Nephron progenitor cell (in vitro differentiated cells): Measurements from ENCODE around the gene CNP.

ENCODE experiments used
- DNase-seq: peaks from one replicate; pipeline ENCODE4 v3.0.0; 2021
- H3K27ac Mint-ChIP-seq: 2 replicates; pipeline ENCODE4 v1.8.0; 2021; ENCODE audit warnings: mild to moderate bottlenecking, moderate library complexity, mixed read lengths
- H3K27me3 Mint-ChIP-seq: 2 replicates; pipeline ENCODE4 v1.8.0; 2021; ENCODE audit warnings: mild to moderate bottlenecking, low read depth, mixed read lengths; ENCODE audit not compliant: poor library complexity
- H3K36me3 Mint-ChIP-seq: 2 replicates; pipeline ENCODE4 v1.8.0; 2021; ENCODE audit warnings: low read depth, mixed read lengths
- H3K4me1 Mint-ChIP-seq: 2 replicates; pipeline ENCODE4 v1.8.0; 2021; ENCODE audit warnings: mixed read lengths
- H3K4me3 Mint-ChIP-seq: 2 replicates; pipeline ENCODE4 v1.8.0; 2021; ENCODE audit warnings: mild to moderate bottlenecking, moderate library complexity, mixed read lengths
- H3K9me3 Mint-ChIP-seq: 2 replicates; pipeline ENCODE4 v1.8.0; 2021; ENCODE audit warnings: mild to moderate bottlenecking, moderate library complexity, mixed read lengths
- TF ChIP-seq, protein P1 (sequence below): fragments of 200-600 bp; sonication (generic); IDR thresholded peaks from 2 replicates; pipeline ENCODE4 v1.5.0; 2021; ENCODE audit warnings: antibody characterized with exemption

The CNP gene

DNA sequence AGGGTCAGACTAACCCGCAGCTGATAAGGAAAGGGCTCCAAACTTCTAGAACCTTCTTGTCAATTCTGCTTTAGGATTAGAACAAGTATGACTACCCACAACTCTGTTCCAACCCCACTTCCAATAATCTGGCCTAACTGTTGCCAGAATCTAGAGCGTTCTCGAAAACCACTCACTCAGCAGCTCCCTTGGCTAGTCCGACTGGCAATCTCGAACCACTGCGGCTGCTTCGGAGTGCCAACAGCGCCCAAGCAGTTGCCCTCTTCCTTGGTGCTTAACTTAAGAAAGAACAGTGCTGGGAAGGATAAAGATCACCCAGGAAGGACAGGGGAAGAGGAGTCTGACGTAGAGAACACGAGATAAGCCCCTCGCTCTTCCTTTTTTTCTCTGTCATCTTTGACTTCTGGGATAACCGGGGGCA, 49.8 kb downstream of the CNP start:
- TF ChIP-seq, protein P1, sequence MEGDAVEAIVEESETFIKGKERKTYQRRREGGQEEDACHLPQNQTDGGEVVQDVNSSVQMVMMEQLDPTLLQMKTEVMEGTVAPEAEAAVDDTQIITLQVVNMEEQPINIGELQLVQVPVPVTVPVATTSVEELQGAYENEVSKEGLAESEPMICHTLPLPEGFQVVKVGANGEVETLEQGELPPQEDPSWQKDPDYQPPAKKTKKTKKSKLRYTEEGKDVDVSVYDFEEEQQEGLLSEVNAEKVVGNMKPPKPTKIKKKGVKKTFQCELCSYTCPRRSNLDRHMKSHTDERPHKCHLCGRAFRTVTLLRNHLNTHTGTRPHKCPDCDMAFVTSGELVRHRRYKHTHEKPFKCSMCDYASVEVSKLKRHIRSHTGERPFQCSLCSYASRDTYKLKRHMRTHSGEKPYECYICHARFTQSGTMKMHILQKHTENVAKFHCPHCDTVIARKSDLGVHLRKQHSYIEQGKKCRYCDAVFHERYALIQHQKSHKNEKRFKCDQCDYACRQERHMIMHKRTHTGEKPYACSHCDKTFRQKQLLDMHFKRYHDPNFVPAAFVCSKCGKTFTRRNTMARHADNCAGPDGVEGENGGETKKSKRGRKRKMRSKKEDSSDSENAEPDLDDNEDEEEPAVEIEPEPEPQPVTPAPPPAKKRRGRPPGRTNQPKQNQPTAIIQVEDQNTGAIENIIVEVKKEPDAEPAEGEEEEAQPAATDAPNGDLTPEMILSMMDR, result no peak
- peaks cover 3% of the 10 kb centered on the region for H3K27me3 Mint-ChIP-seq
- H3K27ac Mint-ChIP-seq, result peak overlapping the region; percentile 99
- peaks cover 18% of the 10 kb centered on the region for H3K36me3 Mint-ChIP-seq
- peak overlapping the region; percentile 99 for H3K4me3 Mint-ChIP-seq
- H3K4me1 Mint-ChIP-seq, result peaks cover 58% of the 10 kb centered on the region
- DNase-seq, result no peak
- no peaks in the 10 kb centered on the region for H3K9me3 Mint-ChIP-seq

DNA sequence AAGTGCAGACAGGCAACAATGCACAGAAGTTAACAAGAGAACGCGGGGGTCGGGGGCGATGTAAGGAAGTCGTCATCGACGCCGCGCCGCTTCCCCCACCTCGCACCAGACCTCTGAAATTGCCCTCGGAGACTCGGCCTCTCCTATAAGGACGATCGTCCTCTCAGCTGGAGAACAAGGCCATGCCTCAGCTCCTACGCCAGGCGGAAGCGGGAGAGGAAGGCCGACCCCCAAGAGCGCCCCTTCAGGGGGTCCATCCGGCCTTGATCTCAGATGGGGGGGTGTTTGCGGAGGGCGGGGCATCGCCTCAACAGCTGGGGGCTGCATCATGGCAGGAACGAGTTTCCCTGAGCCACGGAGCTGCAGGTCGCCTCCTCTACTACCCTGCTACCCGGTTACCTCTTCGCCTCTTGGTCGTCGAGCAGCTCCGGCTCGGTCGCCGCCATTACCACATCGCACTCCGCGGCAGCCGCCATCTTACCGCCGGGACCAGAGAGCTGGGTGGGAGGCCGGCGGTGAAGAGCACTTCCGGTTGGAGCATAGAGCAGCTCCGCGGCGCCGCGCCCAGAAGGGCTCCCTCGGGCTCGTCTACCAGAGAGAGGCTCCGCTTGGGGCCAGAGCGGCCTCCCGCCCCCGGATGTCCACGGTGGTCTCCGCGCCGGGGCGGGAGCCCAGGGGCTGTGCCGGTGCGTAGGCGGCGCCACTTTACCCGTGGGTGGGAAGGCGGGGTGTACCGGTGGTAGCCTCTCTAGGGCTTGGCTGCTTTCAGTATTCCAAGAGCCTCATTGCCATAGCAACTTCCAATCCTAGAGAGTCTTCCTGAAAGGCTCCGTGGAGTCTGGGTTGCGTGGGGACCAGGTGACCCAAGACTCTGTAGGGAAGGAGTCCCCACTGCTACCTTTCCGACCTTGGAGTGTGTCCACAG, 50.6 kb downstream of the CNP start, which contains the start of gene DNAJC7:
TSS of gene DNAJC7 (minus strand) at position 499 of the 925 bp plus-strand sequence. CDS start at position 476, 23 bp downstream.
- Mint-ChIP-seq H3K27me3 (peaks cover 3% of the 10 kb centered on the region), H3K4me1 (peaks cover 63% of the 10 kb centered on the region), H3K36me3 (peaks cover 18% of the 10 kb centered on the region), H3K27ac (peak within 1 kb of the TSS; percentile 99), H3K9me3 (no peaks in the 10 kb centered on the region), H3K4me3 (peak within 1 kb of the TSS; percentile 99)
- TF ChIP-seq, protein P1, result no peak
- DNase-seq, result peak; percentile 88

DNA sequence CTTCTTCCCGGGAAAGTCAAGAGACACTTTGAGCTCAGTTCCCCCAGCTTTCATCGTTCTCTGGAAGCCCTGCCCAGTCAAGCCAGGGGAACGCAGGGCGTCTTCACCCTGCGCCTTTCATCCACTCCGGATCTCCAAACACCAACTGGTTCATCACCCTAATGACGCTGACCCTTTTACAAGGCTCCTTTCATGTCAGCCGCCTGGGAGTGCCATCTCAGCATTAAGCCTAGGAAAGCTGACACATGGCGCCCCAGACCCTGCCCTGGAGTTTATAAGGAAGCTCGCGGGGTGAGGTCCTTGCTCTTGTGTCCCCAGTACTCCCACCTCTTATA, 51.2 kb downstream of the CNP start:
- H3K4me1 Mint-ChIP-seq, result peaks cover 66% of the 10 kb centered on the region
- peak; percentile 35 for DNase-seq
- peak overlapping the region; percentile 99 for H3K4me3 Mint-ChIP-seq
- no peaks in the 10 kb centered on the region for H3K9me3 Mint-ChIP-seq
- TF ChIP-seq, protein P1, result no peak
- H3K27ac Mint-ChIP-seq, result peak overlapping the region; percentile 99
- H3K36me3 Mint-ChIP-seq, result peaks cover 22% of the 10 kb centered on the region
- H3K27me3 Mint-ChIP-seq, result peaks cover 3% of the 10 kb centered on the region

DNA sequence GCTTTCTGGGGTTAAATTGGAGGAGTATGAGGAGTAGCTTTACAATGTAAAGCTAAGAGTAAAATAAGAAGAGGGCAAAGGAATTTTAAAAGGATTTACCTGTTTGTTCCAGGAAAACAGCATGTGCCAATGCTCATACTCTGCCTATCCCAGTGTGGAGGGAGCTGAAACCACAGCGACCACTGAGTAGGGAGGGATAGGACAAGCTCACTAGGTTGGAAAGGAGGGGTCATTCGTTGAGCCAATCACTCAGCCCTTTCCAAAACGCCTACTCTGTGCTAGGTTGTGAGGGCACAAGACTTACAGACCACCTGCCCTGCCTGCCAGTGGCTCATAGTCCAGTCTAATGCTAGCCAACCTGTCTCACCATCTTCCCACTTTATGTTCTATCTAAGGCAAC, 51.7 kb downstream of the CNP start:
- peak overlapping the region; percentile 99 for H3K27ac Mint-ChIP-seq
- H3K9me3 Mint-ChIP-seq, result no peaks in the 10 kb centered on the region
- H3K27me3 Mint-ChIP-seq, result peaks cover 2% of the 10 kb centered on the region
- DNase-seq, result no peak
- H3K4me1 Mint-ChIP-seq, result peaks cover 61% of the 10 kb centered on the region
- H3K36me3 Mint-ChIP-seq, result peaks cover 18% of the 10 kb centered on the region
- TF ChIP-seq, protein P1, result no peak
- H3K4me3 Mint-ChIP-seq, result peak overlapping the region; percentile 99

DNA sequence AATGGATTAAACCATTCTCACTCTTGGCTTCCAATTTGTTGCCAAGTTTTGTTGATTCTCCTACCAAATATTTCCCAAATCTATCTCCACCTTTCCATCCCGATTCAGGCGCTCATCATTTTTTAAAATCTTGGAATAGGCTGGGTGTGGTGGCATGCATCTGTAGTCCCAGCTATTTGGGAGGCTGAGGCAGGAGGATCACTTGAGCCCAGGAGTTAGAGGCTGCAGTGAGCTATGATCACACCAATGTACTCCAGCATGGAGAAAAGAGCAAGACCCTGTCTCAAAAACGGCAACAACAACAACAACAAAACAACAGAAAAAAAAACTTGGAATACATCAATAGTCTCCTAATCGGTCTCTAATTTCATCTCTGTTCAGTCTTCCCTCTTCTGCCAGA, 52.4 kb downstream of the CNP start:
- no peaks in the 10 kb centered on the region for H3K9me3 Mint-ChIP-seq
- H3K4me3 Mint-ChIP-seq, result peak overlapping the region; percentile 99
- DNase-seq, result no peak
- peaks cover 16% of the 10 kb centered on the region for H3K36me3 Mint-ChIP-seq
- TF ChIP-seq, protein P1, result no peak
- H3K27me3 Mint-ChIP-seq, result no peaks in the 10 kb centered on the region
- H3K4me1 Mint-ChIP-seq, result peaks cover 57% of the 10 kb centered on the region
- H3K27ac Mint-ChIP-seq, result no peak overlapping the region
